GM21526 (cell line): Measurements from ENCODE around the gene DIS3.
"Not testable (repeated sequence)": the region's sequence is repeated elsewhere in the genome, so short reads cannot be mapped to it uniquely, and the experiment has no call there.

ENCODE experiments used
- ATAC-seq: cut with Tn5 transposase; IDR thresholded peaks from one replicate; pipeline ENCODE4 v1.9.1; 2021; ENCODE audit warnings: moderate library complexity; ENCODE audit not compliant: unreplicated experiment, low FRiP score

DIS3 gene, protein sequence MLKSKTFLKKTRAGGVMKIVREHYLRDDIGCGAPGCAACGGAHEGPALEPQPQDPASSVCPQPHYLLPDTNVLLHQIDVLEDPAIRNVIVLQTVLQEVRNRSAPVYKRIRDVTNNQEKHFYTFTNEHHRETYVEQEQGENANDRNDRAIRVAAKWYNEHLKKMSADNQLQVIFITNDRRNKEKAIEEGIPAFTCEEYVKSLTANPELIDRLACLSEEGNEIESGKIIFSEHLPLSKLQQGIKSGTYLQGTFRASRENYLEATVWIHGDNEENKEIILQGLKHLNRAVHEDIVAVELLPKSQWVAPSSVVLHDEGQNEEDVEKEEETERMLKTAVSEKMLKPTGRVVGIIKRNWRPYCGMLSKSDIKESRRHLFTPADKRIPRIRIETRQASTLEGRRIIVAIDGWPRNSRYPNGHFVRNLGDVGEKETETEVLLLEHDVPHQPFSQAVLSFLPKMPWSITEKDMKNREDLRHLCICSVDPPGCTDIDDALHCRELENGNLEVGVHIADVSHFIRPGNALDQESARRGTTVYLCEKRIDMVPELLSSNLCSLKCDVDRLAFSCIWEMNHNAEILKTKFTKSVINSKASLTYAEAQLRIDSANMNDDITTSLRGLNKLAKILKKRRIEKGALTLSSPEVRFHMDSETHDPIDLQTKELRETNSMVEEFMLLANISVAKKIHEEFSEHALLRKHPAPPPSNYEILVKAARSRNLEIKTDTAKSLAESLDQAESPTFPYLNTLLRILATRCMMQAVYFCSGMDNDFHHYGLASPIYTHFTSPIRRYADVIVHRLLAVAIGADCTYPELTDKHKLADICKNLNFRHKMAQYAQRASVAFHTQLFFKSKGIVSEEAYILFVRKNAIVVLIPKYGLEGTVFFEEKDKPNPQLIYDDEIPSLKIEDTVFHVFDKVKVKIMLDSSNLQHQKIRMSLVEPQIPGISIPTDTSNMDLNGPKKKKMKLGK

DNA sequence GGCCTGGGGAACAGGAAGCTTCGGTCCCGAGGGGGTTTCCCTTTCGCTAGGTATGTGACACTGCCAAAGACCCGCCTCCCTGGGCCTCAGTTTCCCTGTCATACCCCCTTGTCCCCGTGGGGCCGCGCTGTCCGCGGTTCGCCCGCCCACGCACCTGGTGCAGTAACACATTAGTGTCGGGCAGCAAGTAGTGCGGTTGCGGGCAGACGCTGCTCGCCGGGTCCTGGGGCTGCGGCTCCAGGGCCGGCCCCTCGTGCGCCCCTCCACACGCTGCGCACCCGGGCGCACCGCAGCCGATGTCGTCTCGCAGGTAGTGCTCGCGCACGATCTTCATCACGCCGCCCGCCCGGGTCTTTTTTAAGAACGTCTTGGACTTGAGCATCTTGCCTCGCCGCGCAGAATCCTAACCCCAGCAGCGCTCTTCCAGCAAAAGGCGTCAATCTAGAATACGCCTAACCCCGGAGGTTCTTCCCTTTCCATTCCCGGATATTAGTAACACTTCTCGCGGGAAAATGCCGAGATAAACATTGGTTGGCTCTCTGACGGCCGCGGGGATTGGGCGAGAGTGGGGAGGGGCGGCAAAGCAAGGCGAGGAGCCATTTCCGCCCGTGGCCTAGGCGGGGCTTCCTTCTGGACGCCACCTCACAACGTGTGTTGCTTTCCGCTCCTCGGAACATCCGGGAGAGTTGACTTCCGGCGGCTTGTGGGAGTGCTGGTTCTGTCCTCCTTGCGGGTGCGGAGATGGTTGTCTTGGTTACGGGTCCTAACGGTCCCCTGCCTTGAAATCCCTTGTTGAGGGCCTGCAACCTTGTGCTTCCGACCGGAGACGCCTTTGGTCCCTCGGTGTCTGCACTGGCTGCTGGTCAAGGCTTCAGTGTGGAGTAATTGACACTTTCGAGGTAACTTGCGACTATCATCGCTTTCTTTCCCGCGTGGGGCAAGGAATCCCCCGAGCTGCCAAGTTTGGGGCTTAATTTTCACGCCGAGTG lies at the start of gene DIS3, which contains the start of gene PIBF1:
Gene DIS3 (minus strand): TSS at position 450 of the 989 bp plus-strand sequence. CDS start 68 bp downstream, at position 382.
Gene PIBF1 (plus strand): TSS at position 683 of the 989 bp plus-strand sequence. CDS start 1,337 bp downstream, outside the sequence.
- peak; percentile 97 for ATAC-seq

DNA sequence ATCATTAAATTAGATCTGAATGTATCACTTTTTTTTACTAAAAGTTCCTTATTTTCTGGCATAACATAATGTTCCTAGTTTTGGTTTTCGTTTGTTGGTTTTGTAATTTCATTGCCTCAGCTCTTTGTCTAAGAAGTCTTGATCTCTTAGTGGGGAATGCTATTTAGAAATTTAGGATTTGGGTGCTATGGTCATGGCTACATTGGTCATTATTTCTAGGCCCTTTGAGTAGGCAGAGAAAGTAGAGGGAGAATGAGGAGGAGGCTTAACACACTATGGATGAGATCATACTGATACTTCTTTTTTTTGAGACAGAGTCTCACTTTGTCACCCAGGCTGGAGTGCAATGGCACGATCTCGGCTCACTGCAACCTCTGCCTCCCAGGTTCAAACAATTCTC lies 42.0 kb upstream of the DIS3 start:
- no peak for ATAC-seq

DNA sequence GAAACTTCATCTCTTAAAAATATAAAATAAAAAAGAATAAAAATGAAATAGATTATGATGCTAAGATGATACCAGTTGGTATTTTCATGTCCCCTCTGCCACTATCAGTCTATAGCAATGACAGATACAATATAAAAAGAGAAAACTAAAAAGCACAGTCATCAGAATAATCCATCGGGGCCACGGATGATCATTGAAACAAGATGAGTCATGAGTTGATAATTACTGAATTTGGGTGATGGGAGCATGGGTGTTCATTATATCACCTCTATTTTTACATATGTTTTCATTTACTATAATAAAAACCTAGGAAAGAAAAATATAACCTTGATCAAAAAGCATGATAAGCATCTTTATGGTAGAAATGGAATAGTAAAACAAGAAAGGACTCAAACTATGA lies 41.4 kb upstream of the DIS3 start:
- no peak for ATAC-seq

DNA sequence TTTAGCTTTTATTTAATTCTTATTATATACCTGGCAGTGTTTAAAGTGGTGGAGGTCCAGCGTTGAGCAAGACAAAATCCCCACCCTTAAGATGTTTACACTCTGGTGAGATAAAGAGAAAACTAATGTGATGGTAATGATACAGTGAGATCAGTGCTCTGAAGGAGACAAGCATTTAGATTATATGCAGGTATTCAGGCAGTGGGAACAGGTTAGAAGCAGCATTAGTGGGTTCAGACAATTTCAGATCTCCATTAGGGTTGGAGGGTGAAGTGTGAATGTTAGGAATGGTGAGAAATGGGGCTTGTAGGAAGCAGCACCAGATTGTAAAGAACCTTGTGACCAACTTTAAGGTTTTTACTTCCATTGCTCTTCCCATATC lies 39.2 kb upstream of the DIS3 start:
- ATAC-seq: no peak

DNA sequence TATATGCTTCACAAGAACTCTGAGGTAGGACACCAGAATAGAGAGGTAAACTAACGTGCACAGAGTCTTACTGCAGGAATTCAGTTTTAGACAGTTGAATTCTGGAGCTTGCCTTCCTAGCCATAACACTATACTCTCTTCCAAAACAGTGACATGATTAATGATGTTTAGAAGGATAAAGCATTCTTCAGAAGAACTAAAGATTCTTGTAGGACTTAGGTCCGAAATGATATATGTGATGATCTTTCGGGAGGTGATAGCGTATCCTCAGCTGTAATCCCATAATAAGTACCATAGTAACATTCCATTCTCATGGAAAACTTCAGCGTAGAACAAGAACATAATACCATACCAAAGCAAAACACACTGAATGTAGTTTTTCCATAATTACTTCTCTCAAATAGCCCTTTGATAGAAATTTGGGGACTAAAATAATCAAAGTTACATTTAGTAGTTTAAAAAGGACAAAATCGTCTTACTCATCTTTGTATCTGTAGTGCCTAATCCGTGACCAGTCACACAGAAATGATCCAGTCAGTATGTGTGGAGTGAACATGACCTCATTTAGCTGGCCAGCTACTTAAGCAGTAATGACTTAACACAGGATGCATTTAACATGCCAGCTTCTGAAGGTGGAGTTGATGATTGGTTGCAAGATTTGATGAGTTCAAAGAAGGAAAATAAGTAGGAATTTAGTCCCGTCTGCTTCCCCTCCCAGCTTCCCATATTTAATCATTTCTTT lies 38.6 kb upstream of the DIS3 start:
- no peak for ATAC-seq

DNA sequence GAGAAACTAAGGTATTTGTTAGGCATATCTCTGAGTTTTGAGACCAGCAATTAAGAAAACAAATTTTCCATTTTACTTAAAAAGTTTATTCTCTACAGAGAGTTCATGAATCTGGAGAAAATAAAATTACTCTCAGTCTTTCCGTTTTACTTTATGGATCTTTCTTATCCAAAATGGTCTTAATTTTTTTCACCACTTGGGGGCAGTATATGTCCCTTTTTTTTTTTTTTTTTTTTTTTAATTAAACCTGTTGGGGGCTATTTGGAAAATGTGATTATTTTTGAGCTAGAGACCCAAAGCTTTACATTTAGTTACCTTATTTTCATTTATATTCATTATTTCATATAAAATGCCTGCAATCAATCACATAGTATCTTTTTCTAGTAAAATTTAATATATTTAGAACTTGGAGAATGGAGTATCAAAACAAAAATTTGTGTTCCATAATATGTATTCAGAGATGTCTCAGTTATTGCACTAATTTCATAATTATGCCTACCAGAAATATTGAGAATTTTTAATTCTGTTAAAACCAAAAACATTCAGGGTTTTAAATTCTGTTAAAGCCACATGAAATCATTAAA lies 27.3 kb upstream of the DIS3 start:
- ATAC-seq: no peak

DNA sequence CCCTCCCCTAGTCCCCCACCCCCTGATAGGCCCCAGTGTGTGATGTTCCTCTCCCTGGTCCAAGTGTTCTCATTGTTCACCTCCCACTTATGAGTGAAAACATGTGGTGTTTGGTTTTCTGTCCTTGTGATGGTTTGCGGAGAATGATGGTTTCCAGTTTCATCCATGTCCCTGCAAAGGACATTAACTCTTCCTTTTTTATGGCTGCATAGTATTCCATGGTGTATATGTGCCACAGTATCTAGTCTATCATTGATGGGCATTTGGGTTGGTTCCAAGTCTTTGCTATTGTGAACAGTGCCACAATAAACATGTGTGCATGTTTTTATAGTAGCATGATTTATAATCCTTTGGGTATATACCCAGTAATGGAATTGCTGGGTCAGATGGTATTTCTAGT lies 24.8 kb upstream of the DIS3 start:
- ATAC-seq: not testable (repeated sequence)

DNA sequence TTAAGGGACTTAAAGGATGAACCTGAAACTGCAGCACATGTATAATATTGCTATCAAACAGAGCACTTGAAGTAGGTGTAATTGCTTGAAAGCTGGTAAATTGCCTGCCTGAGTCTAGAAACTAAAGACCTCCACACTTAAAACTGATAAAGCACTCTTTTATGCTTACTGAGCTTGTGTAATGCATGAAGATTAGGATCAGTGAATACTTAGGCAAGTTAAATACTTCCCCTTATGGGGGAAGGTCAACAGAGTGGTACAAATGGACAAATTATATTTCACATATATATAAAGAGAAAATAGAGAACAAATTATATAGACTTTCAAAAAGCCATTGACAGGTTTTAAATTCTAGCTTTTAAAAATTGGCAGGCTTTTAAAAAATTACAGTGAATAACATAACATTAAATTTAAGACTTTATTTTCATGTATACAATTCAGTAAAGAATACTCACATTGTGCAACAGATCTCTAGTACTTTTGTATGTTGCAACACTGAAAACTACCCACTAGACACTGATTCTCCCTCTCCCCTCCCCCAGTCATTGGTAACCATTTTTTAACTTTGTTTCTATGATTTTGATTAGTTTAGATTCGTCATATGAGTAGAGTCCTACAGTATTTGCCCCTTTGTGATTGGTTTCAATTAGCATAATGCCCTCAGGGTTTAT lies 24.1 kb upstream of the DIS3 start:
- no peak for ATAC-seq

DNA sequence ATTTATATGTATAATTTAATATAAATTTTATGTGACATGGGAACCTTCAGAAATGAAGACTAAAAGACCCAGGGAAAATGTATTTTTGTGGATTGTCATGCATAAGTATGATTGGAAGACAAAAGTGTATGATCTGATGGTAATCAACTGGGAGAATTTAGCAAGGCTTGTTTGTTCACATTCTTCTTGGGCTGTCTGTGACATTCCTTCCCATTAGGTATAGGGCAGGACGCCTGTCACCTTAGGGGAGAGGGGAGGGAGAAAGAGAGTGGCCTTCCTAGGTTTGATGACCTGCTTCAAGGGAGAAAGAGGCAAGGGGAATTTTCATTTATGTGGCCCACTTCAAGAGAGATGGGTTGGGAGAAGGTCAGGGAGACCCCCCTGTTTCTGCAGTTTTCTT lies 22.6 kb upstream of the DIS3 start:
- no peak for ATAC-seq

DNA sequence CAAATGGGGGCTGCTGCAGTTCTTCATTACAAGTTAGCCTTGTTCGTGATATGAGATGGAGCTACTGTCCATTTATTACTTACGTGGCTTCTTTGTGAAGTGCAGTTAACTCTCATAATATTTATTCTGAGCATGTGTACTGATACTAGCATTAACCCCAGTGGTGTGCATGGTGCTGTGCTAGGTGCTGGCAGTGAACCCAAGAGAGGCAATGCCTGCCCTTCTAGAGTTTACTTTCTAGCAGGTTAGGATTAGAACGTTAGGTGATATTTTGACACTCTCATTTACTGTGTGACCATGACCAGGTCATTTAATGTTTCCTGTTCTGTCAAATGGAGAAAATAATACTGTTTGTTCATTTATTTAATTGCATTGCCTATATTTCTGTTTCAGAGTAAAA lies 17.1 kb upstream of the DIS3 start:
- no peak for ATAC-seq

DNA sequence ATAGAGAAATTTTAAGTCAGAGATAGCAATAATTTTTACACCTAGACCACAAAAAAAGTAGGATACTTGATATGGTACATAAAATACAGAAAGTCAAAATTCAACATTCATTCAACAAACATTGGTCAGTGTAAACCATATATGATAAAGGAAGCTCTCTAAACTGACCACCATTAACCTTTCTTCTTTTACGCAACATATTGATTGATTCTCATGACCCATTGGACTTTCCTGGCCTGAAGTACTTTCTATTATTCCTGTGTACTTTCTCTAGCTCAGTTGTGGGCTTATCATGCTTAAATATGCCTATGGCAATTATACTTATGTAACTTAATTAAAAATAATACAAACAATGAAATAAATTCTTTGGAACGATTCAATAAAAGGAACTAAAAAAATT lies 10.9 kb upstream of the DIS3 start:
- no peak for ATAC-seq

DNA sequence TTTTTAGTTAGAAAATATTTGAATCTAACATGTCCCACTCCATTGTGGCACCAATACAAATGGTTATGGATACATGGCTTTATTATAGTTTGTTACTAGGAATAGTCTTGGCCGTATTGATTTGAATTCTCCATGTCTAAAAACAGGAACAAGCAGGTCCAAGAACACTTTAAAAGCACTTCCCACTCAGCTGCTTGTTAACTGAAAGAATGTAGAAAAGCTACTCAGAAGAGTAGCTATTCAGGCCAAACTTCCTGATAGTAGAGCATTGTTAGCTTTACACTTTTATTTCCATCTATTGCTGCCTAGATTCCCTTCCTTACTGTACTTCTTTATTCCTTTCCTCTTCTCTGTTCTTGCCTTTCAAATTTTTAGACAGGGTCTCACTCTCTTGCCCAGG lies 7.1 kb upstream of the DIS3 start:
- ATAC-seq: no peak

DNA sequence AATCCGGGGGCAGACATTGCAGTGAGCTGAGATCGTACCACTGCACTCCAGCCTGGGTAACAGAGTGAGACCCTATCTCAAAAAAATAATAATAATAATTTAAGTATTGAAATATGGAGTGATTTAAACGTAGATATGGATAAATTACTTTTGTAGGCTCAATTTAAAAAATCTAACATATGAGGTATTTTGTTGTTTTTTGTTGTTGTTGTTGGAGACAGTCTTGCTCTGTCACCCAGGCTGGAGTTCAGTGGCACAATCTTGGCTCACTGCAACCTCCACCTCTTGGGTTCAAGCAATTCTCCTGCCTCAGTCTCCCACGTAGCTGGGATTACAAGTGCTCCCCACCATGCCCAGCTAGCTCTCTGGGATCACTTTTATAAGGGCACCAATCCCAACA lies 3.0 kb upstream of the DIS3 start:
- ATAC-seq: not testable (repeated sequence)

DNA sequence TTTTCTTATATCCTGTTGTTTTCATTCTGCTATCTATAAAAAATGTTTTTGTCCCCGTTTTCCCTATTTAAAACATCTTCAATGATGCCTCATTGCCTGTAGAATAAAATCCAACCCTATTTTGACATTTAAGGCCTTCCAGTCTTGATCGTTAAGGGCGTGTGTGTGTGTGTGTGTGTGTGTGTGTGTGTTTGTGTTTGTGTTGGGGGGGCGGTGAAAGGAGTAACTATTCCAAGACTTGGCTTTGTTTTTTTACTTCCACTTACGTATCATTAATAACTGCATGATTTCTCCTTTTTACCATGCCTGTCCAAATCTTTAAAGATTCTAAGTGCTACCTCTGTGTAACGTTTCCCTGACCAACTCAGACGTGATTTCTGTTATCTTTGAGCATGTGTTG lies 1.0 kb upstream of the DIS3 start:
- no peak for ATAC-seq

DNA sequence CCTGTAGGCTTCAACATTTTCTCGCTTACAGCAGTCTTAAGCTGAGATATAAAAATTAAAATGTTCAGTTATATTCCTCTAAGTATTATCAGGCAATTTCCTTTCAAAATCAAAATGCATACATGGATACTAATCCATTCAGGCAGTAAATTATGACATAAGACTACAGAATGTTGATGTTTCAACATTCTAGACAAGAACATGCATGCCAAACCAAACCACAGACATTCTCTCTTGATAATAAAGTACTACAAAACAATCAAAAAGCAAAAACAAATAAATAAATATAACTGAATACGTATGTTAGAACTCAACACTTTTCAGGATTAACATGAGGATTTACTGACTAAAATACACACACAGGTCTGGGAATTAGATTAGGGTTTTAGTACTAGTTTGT lies 7.7 kb downstream of the DIS3 start:
- ATAC-seq: no peak

DNA sequence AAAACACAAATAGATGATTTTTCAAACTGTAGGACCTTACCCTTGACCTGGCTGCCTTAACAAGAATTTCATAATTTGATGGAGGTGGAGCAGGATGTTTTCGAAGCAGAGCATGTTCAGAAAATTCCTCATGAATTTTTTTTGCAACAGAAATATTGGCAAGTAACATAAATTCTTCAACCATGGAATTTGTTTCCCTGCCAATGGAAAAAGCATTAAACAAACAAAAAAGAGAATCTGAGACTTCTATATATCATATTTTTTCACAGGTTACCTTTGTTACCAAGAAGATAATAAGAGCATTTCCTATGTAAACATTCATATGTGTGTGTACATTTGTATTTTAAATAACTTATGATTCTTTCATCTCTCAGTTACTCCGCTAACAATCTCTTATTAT lies 18.3 kb downstream of the DIS3 start:
- no peak for ATAC-seq

DNA sequence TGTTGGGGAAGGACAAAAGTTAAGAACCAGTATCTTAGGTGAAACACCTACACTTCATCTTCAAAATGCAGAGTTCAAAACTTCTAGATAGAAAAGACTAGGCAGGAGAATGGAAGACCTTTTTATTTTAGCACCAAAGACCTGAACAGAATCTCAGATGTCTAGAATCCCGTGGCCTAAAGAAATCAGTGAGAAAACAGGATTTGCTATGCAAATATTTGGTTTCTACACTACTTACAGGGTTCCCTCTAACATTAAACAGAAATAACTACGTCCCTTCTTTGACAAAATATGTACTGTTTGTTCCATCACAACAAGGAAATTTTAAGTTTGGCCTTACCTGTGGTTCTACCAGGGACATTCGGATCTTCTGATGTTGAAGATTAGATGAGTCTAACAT lies 21.5 kb downstream of the DIS3 start:
- no peak for ATAC-seq

DNA sequence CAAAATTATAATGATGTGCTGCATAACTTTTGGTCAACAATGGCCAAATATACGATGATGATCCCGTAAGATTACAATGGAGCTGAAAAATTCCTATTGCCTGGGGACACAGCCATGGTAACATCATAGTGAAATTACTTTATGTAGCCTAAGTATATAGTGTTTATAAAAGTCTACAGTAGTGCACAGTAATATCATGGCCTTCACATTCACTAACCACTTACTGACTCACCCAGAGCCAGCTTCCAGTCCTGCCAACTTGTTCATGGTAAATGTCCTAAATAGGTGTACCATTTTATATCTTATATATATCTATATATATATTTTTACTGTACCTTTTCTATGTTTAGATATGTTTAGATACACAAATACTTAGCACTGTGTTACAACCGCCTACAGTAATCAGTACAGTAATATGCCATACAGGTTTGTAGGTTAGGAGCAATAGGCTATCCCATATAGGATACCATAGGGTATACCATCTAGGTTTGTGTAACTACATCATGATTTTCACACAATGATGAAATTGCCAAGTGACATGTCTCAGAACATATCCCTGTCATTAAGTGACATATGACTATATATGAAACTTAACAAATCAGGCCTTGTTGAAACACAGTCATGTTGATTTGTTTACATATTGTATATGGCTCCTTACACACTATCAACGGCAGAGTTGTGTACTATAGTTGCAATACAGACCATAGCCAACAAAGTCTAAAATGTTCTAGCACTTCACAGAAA lies 23.7 kb downstream of the DIS3 start:
- ATAC-seq: no peak
